A549 treated with DMSO at 1 μM for 4 hours (cell line): ENCODE data around the gene PCSK6. TPM values are rescaled to one million over a fixed set of nuclear protein-coding genes. Genes with fewer than 3 reads are reported as not detected.

ENCODE experiments used
- total RNA-seq: library from RNA; stranded (reverse); fragments of 200-300 nt; extraction: Qiagen RNA extraction; gene quantifications from 5 replicates; pipeline ENCODE4 v1.2.3, GENCODE V29; 2022; ENCODE audit warnings: low read depth

The PCSK6 gene
- total RNA-seq: 10.9 to 12.5 TPM (median 11.9 TPM) in 5 replicates

DNA sequence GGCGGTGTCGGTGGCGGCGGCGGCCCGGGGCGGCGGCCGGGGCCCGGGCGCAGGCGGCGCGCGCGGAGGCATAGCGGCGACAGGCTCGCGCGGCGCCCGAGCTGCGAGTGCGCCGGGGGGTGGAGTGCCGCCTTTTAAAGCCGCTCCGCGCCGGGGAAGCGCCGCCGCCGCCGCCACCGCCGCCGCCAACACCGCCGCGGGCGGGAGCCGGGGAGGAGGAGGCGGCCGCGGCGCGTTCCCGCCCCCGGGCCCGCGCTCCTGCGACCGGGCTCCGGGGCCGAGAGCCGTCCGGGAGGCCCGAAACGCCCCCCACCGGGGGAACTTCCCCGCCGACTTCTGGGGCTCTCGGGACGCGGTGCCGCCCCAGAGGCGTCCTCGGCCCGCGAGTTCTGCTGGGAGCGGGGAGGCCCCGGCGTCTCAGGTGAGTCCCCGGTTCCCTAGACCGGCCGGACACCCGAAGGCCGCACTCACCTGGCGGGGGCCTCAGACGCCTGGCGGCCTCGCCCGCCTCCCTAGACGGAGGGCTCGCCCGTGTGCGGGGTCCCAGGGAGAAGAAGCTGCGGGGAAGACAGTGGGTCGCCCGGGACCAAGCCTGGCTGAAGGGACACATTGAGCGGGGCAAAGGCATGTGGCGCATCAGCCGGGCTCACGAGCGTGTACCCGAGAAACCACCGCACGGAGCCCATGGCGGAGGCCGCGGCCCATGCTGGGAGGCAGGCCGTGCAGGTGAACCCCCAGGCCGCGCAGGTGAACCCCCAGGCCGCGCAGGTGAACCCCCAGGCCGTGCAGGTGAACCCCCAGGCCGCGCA lies at the start of gene PCSK6:
Gene PCSK6, minus strand, starts transcription at position 109 of the 809 bp plus-strand sequence. Its CDS starts 37 bp downstream, at position 72.

GRCh38 chr15:101294731-101295606 lies 194.5 kb downstream of the PCSK6 start, which contains the start of gene SNRPA1:
Gene SNRPA1, minus strand, starts transcription at chr15:101295248. Its CDS starts 70 bp downstream, at chr15:101295178.

DNA sequence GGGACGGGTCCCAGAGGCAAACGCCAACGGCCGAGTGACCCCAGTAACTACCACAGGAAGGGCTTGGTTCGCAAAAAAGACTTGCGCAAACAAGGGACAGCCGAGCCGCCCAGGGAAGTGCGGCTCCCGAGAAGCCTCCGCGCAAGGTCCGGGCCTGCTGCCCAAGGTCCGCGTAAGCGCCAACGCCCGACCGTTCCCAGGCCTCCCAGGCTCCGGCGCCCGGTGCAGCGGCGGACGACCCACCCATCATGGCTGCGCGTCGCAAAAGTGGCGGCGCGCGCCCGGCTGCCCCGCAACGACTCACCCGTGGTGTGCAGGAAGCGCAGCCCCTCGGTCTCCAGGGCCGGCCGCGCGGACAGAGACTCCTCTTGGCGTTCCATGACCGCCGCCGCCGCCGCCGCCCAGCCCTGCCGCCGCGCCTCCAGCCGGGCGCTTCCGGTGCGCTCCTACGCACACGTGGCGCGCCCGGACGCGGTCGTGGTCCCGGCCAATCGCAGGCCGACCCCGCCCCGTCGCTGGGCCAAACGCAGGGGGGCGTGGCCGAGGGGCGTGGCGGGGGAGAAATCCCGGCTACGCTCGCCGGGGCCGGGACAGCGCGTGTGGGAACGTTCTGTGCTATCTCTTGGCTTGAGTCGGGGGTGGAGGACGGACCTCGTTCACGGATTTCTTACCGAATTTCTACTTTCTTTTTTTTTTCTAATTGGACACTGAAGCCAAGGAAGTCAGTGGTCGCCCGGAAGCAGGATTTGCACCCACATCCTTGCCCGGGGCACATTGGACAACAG lies 212.3 kb downstream of the PCSK6 start, which contains the start of gene SELENOS:
Gene SELENOS, minus strand, starts transcription at position 448 of the 785 bp plus-strand sequence. Its CDS starts 68 bp downstream, at position 380.

Other genes starting within 250 kb of the PCSK6 start
- 24.2 to 34.0 TPM (median 28.8 TPM) in 5 replicates for gene CHSY1, start 237.7 kb downstream of the PCSK6 start, total RNA-seq
- gene SELENOS, start 212.2 kb downstream of the PCSK6 start, total RNA-seq: 129 to 146 TPM (median 142 TPM) in 5 replicates
- 114 to 135 TPM (median 115 TPM) in 5 replicates for gene SNRPA1, start 194.5 kb downstream of the PCSK6 start, total RNA-seq
- gene TM2D3, start 162.7 kb upstream of the PCSK6 start, total RNA-seq: 27.1 to 34.9 TPM (median 33.1 TPM) in 5 replicates
- 6.6 to 8.5 TPM (median 7.7 TPM) in 5 replicates for gene TARS3, start 234.8 kb upstream of the PCSK6 start, total RNA-seq